OCI-LY1 (cell line): Measurements from ENCODE around the gene TGFB2.

Source experiments
- CTCF ChIP-seq: fragments of 200-600 bp; sonication (generic), shearing (Covaris generic); IDR thresholded peaks from 2 replicates; pipeline ENCODE4 v1.5.1; 2017; ENCODE audit warnings: mild to moderate bottlenecking, antibody characterized with exemption, low read length, moderate library complexity, mixed read lengths
- EZH2 ChIP-seq: fragments of 200-600 bp; sonication (generic), shearing (Covaris generic); IDR thresholded peaks from 2 replicates; pipeline ENCODE4 v1.8.0; 2017; ENCODE audit warnings: borderline replicate concordance, mixed run types, mild to moderate bottlenecking, antibody characterized with exemption, low read length, moderate library complexity, mixed read lengths

GRCh38 chr1:218374401-218375353 lies 29.5 kb downstream of the TGFB2 start:
- no peak for TF ChIP-seq CTCF
- TF ChIP-seq EZH2, result no peak
